HG03571 (cell line): ENCODE results near the gene ACO1.
A peak's percentile ranks its signal among the peaks of the same experiment; 100 is the strongest.
"Not testable (repeated sequence)": the region's sequence is repeated elsewhere in the genome, so short reads cannot be mapped to it uniquely, and the experiment has no call there.

Experiments
- ATAC-seq: cut with Tn5 transposase; IDR thresholded peaks from one replicate; pipeline ENCODE4 v1.9.1; 2021; ENCODE audit not compliant: unreplicated experiment

Gene ACO1

DNA sequence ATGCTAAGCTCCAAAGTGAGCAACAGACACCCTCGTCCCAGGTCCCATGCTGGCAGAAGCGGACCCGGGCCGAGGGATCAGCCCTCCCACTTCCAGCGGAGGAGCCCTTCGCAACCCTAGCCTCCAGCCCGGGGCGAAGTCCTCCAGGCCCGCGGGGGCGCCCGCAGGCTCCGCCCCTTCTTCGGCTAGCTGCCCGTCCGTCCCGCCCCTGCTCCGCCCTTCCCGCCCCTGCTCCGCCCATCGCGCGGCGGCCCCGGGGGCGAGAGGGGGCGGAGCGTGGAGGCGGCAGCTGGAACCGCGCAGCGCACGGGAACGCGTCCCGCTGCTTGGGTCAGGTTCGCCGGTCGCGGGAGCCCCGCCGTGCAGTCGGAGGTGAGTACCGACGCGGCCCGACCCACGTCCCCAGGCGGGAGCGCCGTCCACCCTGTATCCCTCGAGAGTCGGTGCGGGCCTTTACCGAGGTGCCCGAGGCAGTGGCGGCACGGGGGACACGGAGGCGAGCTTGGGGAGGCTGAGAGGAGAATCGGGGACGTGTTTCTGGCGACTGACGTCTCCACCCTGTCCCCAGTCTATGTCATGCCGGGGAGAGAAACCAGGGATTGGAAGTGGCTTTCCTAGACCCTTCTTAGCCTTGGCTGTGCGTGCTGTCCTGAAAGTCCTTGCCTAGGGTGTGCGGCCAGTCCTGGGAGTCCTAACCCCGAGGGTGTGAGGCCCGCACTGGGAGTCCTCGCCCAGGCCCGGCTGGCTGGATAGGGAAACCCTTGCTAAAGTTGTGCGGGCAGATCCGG, at the start of gene ACO1:
Gene ACO1 (plus strand): TSS at position 280 of the 788 bp plus-strand sequence. CDS start 20,864 bp downstream, outside the sequence.
- ATAC-seq: peak; percentile 97

GRCh38 chr9:32334916-32335895, 49.2 kb upstream of the ACO1 start:
- no peak for ATAC-seq

DNA sequence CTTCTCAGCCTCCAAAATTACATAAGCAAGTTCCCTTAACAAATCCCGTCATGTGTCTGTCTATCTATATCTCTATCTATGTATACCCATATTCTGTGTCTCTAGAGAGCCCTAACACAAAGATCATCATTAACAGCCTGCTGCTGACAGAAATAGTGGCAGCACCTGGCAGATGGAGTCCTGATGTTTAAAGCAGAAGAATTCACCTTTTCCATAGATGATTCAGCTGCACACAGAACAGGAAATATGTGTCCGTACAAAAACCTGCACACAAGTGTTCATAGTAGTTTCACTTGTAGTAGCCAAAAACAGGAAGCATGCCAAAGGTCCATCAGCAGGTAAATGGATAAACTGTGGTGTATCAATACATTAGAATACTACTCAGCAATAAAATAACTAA, 45.0 kb upstream of the ACO1 start:
- peak; percentile 74 for ATAC-seq

- ATAC-seq: no peak
Measured at GRCh38 chr9:32340361-32340760, 44.1 kb upstream of the ACO1 start.

- ATAC-seq: no peak
Measured at GRCh38 chr9:32344551-32345182, 39.8 kb upstream of the ACO1 start.

- ATAC-seq: no peak
Measured at GRCh38 chr9:32345243-32345642, 39.2 kb upstream of the ACO1 start.

DNA sequence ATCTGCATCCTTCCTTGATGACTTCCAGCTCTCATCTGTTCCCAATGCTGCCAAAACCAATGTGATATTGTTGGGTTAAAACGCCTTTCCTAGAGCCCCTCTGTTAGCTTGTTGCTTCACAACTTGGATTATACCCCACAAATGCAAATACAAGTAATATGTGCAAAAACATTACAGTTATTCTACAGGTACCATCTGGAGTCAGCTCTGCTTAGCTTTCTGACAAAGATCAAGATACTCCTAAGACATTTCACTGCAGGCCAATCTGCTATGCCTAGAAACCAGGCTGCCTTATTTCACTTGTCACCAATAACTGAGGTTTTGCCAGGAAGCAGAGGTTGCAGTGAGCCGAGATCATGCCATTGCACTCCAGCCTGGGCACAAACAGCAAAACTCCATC, 36.9 kb upstream of the ACO1 start:
- ATAC-seq: no peak

- ATAC-seq: no peak
Measured at GRCh38 chr9:32348106-32348695, 36.2 kb upstream of the ACO1 start.

DNA sequence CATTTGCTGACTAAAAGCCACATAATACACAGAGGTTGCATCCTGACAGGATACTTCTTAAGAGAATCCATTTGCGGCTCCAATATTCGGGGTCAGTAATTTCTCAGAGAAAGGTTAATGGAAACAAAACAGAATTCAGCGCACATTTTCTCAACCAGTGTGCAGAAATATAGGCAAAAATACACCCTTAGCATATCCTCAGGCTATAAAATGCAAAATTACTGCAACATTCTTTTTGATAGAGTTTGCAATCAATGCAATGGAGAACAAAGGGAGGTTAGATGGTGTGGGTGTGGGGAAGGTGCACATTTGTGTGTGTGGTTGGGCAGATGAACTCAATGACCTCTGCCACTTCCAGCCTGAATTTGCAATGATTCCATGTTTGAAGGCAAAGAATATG, 35.4 kb upstream of the ACO1 start:
- no peak for ATAC-seq

DNA sequence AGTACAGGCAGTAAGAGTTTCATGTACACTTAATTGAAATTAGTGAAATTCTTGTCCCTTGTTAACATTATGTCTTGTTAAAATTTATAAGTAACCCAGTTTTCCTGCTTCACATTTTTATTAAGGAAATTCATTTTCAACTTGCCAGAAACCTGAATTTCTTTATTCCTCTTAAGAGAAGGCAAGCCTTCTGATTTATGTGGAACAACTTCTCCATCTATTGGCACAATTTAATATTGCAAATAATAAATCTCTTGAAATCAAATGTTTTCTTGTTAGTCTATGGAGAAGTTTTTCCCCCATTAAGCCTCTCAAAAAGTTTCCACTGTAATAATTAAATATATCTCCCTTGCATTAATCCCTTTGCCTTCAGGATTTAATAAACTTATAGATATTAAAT, 33.8 kb upstream of the ACO1 start:
- ATAC-seq: no peak

DNA sequence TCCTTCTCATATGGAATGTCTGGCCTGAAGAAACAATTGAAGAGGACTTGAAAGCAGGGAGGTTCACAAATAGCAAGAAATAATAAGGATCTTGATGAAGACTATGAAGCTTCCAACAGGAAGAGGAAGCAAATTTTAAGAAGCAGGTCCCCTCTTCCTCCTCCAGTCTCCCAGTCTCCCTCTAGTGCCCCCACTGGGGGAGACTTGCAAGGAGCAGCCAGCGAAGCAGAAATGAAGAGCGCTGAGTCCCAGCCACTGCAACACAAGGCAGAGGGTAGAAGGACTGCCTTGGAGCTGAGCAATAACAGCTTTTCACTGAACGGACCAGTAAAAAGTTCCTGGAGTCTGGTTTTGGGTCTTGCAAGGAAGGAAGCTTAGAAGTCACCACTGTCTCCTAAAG, 32.6 kb upstream of the ACO1 start:
- no peak for ATAC-seq

DNA sequence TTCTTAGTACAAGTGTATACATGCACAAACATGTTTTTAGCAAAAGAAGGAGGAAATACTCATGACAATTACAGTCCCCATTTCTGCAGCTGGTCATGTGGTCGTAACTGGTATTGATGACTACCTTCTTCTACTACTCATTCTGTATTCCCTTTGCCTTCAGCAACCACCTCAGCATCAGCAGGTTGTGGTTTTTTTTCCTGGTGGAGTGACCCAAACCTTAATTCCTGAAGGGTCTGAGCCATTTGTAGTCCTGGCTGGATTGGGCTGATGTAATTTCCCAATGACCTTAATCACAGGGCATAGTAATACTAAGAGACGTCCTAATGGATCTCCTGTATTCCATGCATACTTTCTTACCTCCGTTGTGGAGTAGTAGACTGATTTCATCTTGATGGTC, 31.0 kb upstream of the ACO1 start:
- not testable (repeated sequence) for ATAC-seq

DNA sequence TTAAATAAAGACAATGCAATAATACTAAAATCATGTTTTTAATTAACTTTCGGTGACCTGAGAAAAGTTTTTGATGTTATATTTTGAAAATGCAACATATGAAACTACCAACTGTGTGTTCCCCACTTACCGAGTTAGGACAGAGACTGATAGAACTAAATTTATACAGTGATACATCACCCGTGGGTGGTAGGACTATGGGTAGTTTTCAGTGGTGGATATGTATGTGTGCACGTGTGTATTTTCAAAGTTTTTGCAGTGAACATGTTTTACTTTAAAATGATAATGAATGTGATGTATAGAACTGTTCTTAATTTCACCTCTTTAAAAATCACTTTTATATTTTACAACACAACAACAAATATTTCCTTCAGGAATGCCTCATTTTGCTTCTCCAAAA, 25.0 kb upstream of the ACO1 start:
- no peak for ATAC-seq

- no peak for ATAC-seq
Measured at GRCh38 chr9:32360983-32361673, 23.3 kb upstream of the ACO1 start.

DNA sequence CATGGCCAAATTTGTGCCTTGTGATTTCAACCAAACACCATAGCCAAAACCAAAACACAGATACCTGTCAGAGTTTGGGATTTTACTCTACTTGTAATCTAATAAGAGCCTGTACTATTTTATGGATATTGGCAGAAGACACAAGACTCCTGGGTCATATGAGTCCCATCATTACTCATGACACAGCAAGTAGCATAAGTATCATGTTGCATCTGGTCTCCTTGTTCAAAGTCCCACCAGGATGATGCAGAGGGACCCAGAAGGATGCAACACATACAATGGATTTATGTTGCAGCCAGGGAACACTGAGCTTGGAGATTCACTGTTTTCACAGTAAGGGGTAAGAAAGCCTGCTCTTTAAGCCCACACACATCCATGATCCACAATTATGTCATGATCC, 13.2 kb upstream of the ACO1 start:
- ATAC-seq: no peak

DNA sequence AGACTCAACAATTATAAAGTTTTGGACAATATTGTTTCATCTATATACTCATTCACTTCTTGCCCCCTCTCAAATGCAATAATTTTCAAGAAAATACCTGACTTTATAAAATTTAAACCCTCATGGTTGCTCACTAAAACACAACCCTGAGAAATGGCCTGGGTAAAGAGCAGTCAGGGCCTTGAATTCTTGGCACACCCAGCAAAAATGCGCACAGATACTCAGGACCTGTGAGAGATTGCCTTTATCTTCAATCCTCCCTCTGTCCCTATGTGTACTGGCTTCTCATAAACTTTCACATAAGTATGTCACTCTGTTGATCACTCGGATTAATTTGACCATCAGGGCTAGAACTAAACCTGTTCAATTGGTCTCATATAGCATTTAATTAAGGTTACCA, 12.8 kb upstream of the ACO1 start:
- no peak for ATAC-seq

DNA sequence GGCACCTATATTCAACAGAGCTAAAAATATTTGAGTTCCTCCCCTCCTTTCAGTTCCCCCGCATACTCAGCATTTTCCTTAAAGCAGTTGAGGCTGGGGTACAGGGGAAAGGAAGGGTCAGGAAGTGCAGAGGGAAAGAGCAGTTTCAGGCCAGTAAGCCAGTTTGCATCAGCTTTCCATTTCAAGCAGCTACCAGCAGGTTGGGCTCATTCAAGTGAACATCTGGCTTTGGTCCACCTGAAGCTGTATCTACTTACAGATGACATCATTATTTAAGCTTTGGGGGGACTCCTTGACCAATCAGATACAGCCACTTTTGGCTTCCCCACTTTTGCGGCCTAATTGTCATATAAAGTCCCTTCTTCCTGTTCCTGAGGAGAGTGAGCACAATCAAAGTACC, 8.2 kb upstream of the ACO1 start:
- ATAC-seq: no peak

- ATAC-seq: peak; percentile 75
Measured at GRCh38 chr9:32378496-32378895, 5.9 kb upstream of the ACO1 start.

DNA sequence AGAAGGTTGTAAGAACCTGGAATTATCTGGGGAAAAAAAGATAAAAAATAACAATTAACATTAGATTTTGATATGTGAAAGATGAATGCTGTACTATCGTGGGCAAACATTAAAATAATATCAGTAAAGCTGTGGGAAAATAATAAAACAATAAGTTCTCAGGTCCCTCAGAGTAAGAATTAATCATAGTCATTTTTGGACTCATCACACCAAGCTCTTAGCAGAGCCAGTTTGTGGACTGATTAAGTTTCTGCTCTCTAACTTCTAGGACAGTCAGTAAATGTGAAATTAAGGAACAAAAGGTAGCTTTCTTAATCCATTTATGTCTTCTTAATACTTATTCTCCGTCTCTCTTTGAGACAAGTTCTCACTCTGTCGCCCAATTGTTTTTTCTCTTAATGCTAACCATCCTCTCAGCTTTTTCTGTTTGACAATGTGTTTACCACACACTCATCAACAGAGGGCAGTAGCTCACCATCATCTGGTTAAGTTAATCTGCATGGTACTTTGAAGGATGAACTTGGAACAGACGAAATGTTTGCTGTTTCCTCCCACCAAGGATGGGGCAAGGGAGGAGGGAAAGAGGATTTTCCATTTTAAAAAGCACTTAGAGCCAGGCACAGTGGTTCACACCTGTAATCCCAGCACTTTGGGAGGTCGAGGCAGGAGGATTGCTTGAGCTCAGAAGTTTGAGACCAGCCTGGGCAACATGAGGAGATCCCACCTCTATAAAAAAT, 5.3 kb upstream of the ACO1 start:
- ATAC-seq: peak; percentile 72

GRCh38 chr9:32380944-32381343, 3.5 kb upstream of the ACO1 start:
- no peak for ATAC-seq
